Eye (tissue), 1 donor: ENCODE results near the gene LACTBL1.

Source experiments
- DNase-seq: peaks from one replicate; pipeline ENCODE4 v3.0.0-alpha.2; 2015

LACTBL1 gene

GRCh38 chr1:22910986-22911651, 61.5 kb downstream of the LACTBL1 start:
- DNase-seq = no peak

- DNase-seq = no peak
Observed at GRCh38 chr1:22910286-22910685, 62.4 kb downstream of the LACTBL1 start.

- DNase-seq = no peak
Observed at GRCh38 chr1:22908880-22909426, 63.7 kb downstream of the LACTBL1 start.

- no peak for DNase-seq
Observed at GRCh38 chr1:22907528-22907927, 65.1 kb downstream of the LACTBL1 start.

- DNase-seq = no peak
Observed at GRCh38 chr1:22906968-22907367, 65.7 kb downstream of the LACTBL1 start.

DNA sequence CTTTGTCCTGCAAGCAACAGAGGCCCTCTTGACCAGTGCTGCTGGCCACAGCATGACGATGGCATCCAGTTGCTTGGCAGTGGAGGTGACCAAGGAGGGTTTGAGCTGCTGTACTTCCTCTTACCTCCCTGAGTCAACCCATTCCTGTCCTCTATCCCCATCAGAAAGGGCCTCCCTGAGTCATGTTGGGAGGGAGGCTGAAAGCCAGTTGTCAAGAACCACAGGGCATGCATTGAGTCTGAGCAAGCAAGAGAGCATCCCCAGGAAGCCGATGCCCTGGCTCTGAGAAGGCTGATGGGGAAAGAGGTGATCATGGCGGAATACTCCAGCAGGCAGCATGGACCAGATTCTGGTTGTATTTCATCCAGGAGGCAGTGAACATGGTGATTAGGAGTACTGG, 69.6 kb downstream of the LACTBL1 start:
- DNase-seq = no peak
